ENCODE measurements around the gene SIGLEC14. TPM values are rescaled to one million over a fixed set of nuclear protein-coding genes. Genes with fewer than 3 reads are reported as not detected.
"Not testable (repeated sequence)": the region's sequence is repeated elsewhere in the genome, so short reads cannot be mapped to it uniquely, and the experiment has no call there.

SIGLEC14 gene
- total RNA-seq, 1 donor from 2014 or later, result not detected

- no peaks in the 10 kb centered on the region for H3K27me3 ChIP-seq (ENCODE audit: control insufficient read depth, insufficient read depth, low read length)
- FAIRE-seq (no peak), DNase-seq (ENCODE audit: low read depth) (no peak)
- no peak for TF ChIP-seq CTCF (IDR thresholded peaks at IDR 0.05; ENCODE audit: insufficient read depth, low read length, severe bottlenecking)
- H3K4me3 ChIP-seq (ENCODE audit: low read depth, low read length), result no peak overlapping the region
- no peaks in the 10 kb centered on the region for H3K36me3 ChIP-seq (ENCODE audit: control insufficient read depth, insufficient read depth, low read length)
Observed at GRCh38 chr19:51676566-51677083, 30.0 kb upstream of the SIGLEC14 start.

GRCh38 chr19:51675911-51676565, 29.4 kb upstream of the SIGLEC14 start:
- not testable (repeated sequence) for H3K27me3 ChIP-seq (ENCODE audit: control insufficient read depth, insufficient read depth, low read length); FAIRE-seq; H3K4me3 ChIP-seq (ENCODE audit: low read depth, low read length); H3K36me3 ChIP-seq (ENCODE audit: control insufficient read depth, insufficient read depth, low read length)
- DNase-seq (ENCODE audit: low read depth), result peak; percentile 39
- peak; percentile 38 for TF ChIP-seq CTCF (IDR thresholded peaks at IDR 0.05; ENCODE audit: insufficient read depth, low read length, severe bottlenecking)

GRCh38 chr19:51668216-51668615, 21.6 kb upstream of the SIGLEC14 start:
- FAIRE-seq, result no peak
- no peak for TF ChIP-seq CTCF (IDR thresholded peaks at IDR 0.05; ENCODE audit: insufficient read depth, low read length, severe bottlenecking)
- Histone ChIP-seq H3K36me3 (ENCODE audit: control insufficient read depth, insufficient read depth, low read length) (no peaks in the 10 kb centered on the region), H3K4me3 (ENCODE audit: low read depth, low read length) (no peak overlapping the region), H3K27me3 (ENCODE audit: control insufficient read depth, insufficient read depth, low read length) (no peaks in the 10 kb centered on the region)
- no peak for DNase-seq (ENCODE audit: low read depth)

GRCh38 chr19:51664997-51665396, 18.4 kb upstream of the SIGLEC14 start:
- peak; percentile 21 for TF ChIP-seq CTCF (IDR thresholded peaks at IDR 0.05; ENCODE audit: insufficient read depth, low read length, severe bottlenecking)
- Histone ChIP-seq H3K36me3 (ENCODE audit: control insufficient read depth, insufficient read depth, low read length) (no peaks in the 10 kb centered on the region), H3K4me3 (ENCODE audit: low read depth, low read length) (no peak overlapping the region), H3K27me3 (ENCODE audit: control insufficient read depth, insufficient read depth, low read length) (no peaks in the 10 kb centered on the region)
- peak; percentile 22 for DNase-seq (ENCODE audit: low read depth)
- no peak for FAIRE-seq

- TF ChIP-seq CTCF (IDR thresholded peaks at IDR 0.05; ENCODE audit: insufficient read depth, low read length, severe bottlenecking), result no peak
- no peak for FAIRE-seq
- Histone ChIP-seq H3K4me3 (ENCODE audit: low read depth, low read length) (no peak overlapping the region), H3K36me3 (ENCODE audit: control insufficient read depth, insufficient read depth, low read length) (no peaks in the 10 kb centered on the region), H3K27me3 (ENCODE audit: control insufficient read depth, insufficient read depth, low read length) (no peaks in the 10 kb centered on the region)
- no peak for DNase-seq (ENCODE audit: low read depth)
Observed at GRCh38 chr19:51664131-51664530, 17.5 kb upstream of the SIGLEC14 start.

GRCh38 chr19:51663650-51664049, 17.0 kb upstream of the SIGLEC14 start:
- Histone ChIP-seq H3K4me3 (ENCODE audit: low read depth, low read length) (no peak overlapping the region), H3K27me3 (ENCODE audit: control insufficient read depth, insufficient read depth, low read length) (no peaks in the 10 kb centered on the region), H3K36me3 (ENCODE audit: control insufficient read depth, insufficient read depth, low read length) (no peaks in the 10 kb centered on the region)
- FAIRE-seq, result no peak
- DNase-seq (ENCODE audit: low read depth), result no peak
- no peak for TF ChIP-seq CTCF (IDR thresholded peaks at IDR 0.05; ENCODE audit: insufficient read depth, low read length, severe bottlenecking)

All from bronchial epithelial cell (primary cell).